Caki2 (cell line): ENCODE results near the gene GPRIN1. TPM values are rescaled to one million over a fixed set of nuclear protein-coding genes. Genes with fewer than 3 reads are reported as not detected.
A peak's percentile ranks its signal among the peaks of the same experiment; 100 is the strongest.
"Not testable (repeated sequence)": the region's sequence is repeated elsewhere in the genome, so short reads cannot be mapped to it uniquely, and the experiment has no call there.

ENCODE experiments used
- DNase-seq: peaks from one replicate; pipeline ENCODE4 v3.0.0-alpha.2; 2015; ENCODE audit warnings: low read depth
- in situ Hi-C: cut with HindIII; loops from 2 replicates; pipeline ENCODE4 v1.10.0; 2016; ENCODE audit warnings: low sequenced_read_pairs, low pct_unique_long_range_greater_than_20kb, mixed read lengths
- total RNA-seq: library from RNA; depleted of rRNA; stranded (reverse); fragments of >200 nt; shearing (Covaris generic); gene quantifications from 2 replicates; pipeline ENCODE4 v1.2.3, GENCODE V29; 2014; ENCODE audit warnings: low replicate concordance; rRNA removed

GPRIN1 gene
- total RNA-seq, 1 experiment from 2014 or later, result 36.8 TPM

- DNase-seq, result no peak
- in situ Hi-C loops, result no loop called here
Observed at GRCh38 chr5:176560364-176560763, 49.6 kb downstream of the GPRIN1 start.

GRCh38 chr5:176559683-176560082, 50.3 kb downstream of the GPRIN1 start:
- in situ Hi-C loops, result no loop called here
- no peak for DNase-seq

- in situ Hi-C loops, result no loop called here
- no peak for DNase-seq
Observed at GRCh38 chr5:176557846-176558245, 52.1 kb downstream of the GPRIN1 start.

GRCh38 chr5:176553260-176554085, 56.5 kb downstream of the GPRIN1 start:
- in situ Hi-C loops, result no loop called here
- DNase-seq, result peak; percentile 86

- in situ Hi-C loops, result no loop called here
- no peak for DNase-seq
Observed at GRCh38 chr5:176552332-176552869, 57.6 kb downstream of the GPRIN1 start.

- DNase-seq, in situ Hi-C loops: not testable (repeated sequence)
Observed at GRCh38 chr5:176550937-176551336, 59.0 kb downstream of the GPRIN1 start.

GRCh38 chr5:176550275-176550831, 59.6 kb downstream of the GPRIN1 start:
- no peak for DNase-seq
- in situ Hi-C loops, result no loop called here

GRCh38 chr5:176549871-176550270, 60.1 kb downstream of the GPRIN1 start:
- no peak for DNase-seq
- in situ Hi-C loops, result no loop called here

- peak; percentile 42 for DNase-seq
- in situ Hi-C loops, result no loop called here
Observed at GRCh38 chr5:176548967-176549444, 61.0 kb downstream of the GPRIN1 start, which contains the start of gene CDHR2. Gene CDHR2, plus strand, starts transcription at chr5:176549342. Its CDS starts 16,011 bp downstream, at chr5:176565353.

GRCh38 chr5:176547802-176548201, 62.2 kb downstream of the GPRIN1 start:
- in situ Hi-C loops, result no loop called here
- peak; percentile 45 for DNase-seq

Other genes with a start within 250 kb of the GPRIN1 start
- 103 and 141 TPM in 2 replicates for gene KIAA1191, start 248.4 kb downstream of the GPRIN1 start, total RNA-seq
- gene ARL10, start 244.7 kb downstream of the GPRIN1 start, total RNA-seq, result not detected in 2 replicates
- gene NOP16, start 221.6 kb downstream of the GPRIN1 start, total RNA-seq, result 17.9 and 27.4 TPM in 2 replicates
- 129 and 143 TPM in 2 replicates for gene HIGD2A, start 221.4 kb downstream of the GPRIN1 start, total RNA-seq
- 70.3 and 106 TPM in 2 replicates for gene CLTB, start 193.6 kb downstream of the GPRIN1 start, total RNA-seq
- 26.2 and 31.4 TPM in 2 replicates for gene FAF2, start 161.8 kb downstream of the GPRIN1 start, total RNA-seq
- 2.0 and 18.7 TPM in 2 replicates for gene RNF44, start 72.8 kb downstream of the GPRIN1 start, total RNA-seq
- gene CDHR2, start 60.8 kb downstream of the GPRIN1 start, total RNA-seq, result 0.23 and 1.2 TPM in 2 replicates
- gene SNCB, start 20.4 kb upstream of the GPRIN1 start, total RNA-seq, result not detected in 2 replicates
- not detected in 2 replicates for gene EIF4E1B, start 20.5 kb upstream of the GPRIN1 start, total RNA-seq
- 93.4 and 126 TPM in 2 replicates for gene TSPAN17, start 37.3 kb upstream of the GPRIN1 start, total RNA-seq
- 4.1 and 6.8 TPM in 2 replicates for gene UNC5A, start 200.4 kb upstream of the GPRIN1 start, total RNA-seq